Mucosa of descending colon (tissue), 3 donors: ENCODE results near the gene TFF3. TPM values are rescaled to one million over a fixed set of nuclear protein-coding genes. Genes with fewer than 3 reads are reported as not detected.

Source experiments
- ATAC-seq: fragments of 200-7000 bp; cut with Tn5 transposase; one replicate; pipeline ENCODE4 v1.9.1; 2020; ENCODE audit warnings: mild to moderate bottlenecking, moderate library complexity
- DNase-seq, 3 donors: peaks; one replicate each; pipeline ENCODE4 v3.0.0-alpha.2; 2020
- H3K36me3 ChIP-seq: fragments of 200-600 bp; one replicate; pipeline ENCODE4 v1.8.0; 2021; ENCODE audit warnings: low read depth, mild to moderate bottlenecking
- H3K4me1 ChIP-seq: fragments of 200-600 bp; one replicate; pipeline ENCODE4 v1.8.0; 2021; ENCODE audit warnings: low read depth, mild to moderate bottlenecking
- H3K4me3 ChIP-seq: fragments of 200-600 bp; one replicate; pipeline ENCODE4 v1.8.0; 2021; ENCODE audit warnings: mild to moderate bottlenecking
- H3K9me3 ChIP-seq: fragments of 200-600 bp; one replicate; pipeline ENCODE4 v1.8.0; 2021; ENCODE audit warnings: mild to moderate bottlenecking
- intact Hi-C, 2 donors: fragments of 100-400 bp; cut with DNase I in 1 of 2; cut with micrococcal nuclease in 1 of 2; formaldehyde crosslinking; loops; one replicate each; pipeline versions ENCODE4 v1.11.0 to v1.11.1; 2022; cut with DNase I, micrococcal nuclease
- total RNA-seq, 3 donors: library from RNA; stranded (reverse); fragmentation: NEBNext Ultra II Directional in 2 of 3; extraction: Animal tissue kit (Norgen Biotek cat#: 25700) in 2 of 3; gene quantifications; one replicate each; pipeline versions ENCODE4 v1.2.1 to v1.2.4, GENCODE V29; 2021 to 2023
- TF ChIP-seq, protein P1 (sequence below): fragments of 200-600 bp; IDR thresholded peaks from one replicate; pipeline ENCODE4 v1.8.0; 2022; ENCODE audit warnings: antibody characterized with exemption, mild to moderate bottlenecking
- donor health status: DM: no; HTN: no; CAD: no; lungs with moderate emphysema.
- donor health status: DM: no; HTN: no; CAD: no.
- donor health status: DM: no; HTN: yes; CAD: no.

The TFF3 gene
- total RNA-seq, 3 donors from 2014 or later: 614 to 2,641 (median 2,419) TPM

DNA sequence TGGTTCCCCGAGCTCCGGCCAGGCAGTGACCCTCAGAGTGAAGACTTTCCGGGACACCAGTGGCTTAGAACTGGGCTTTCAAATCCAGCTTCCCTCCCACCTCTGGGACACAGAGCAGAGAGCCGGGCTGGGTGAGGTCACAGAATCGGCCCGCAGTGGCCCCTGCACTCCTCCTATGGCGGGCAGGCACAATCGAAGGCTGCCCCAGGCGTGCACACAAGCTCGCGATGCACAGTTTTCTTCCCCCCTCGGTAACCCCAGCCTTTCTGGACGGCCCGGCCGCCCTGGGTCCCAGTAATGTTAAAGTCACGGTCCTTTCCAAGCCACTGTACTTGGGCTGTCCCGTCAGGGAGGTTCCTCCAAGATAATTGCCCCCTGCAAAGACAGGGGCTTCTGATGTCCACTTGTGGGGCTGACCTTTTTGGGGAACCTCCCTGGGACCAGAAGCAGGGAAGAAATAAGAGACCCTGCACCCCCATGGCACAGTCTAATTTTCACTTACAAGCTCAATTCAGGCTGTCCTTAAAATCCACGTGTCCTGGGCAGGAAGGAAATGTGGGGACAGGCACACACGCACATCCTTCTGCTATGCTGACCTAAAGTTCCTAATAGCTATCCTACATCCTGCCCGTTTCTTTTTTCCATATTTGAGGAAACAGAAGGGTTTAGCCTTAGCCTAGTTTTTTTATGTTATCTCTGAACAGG lies 13.7 kb downstream of the TFF3 start:
- ATAC-seq: no peak
- no peak overlapping the region for H3K4me3 ChIP-seq
- no peaks in the 10 kb centered on the region for H3K9me3 ChIP-seq
- TF ChIP-seq, protein P1, sequence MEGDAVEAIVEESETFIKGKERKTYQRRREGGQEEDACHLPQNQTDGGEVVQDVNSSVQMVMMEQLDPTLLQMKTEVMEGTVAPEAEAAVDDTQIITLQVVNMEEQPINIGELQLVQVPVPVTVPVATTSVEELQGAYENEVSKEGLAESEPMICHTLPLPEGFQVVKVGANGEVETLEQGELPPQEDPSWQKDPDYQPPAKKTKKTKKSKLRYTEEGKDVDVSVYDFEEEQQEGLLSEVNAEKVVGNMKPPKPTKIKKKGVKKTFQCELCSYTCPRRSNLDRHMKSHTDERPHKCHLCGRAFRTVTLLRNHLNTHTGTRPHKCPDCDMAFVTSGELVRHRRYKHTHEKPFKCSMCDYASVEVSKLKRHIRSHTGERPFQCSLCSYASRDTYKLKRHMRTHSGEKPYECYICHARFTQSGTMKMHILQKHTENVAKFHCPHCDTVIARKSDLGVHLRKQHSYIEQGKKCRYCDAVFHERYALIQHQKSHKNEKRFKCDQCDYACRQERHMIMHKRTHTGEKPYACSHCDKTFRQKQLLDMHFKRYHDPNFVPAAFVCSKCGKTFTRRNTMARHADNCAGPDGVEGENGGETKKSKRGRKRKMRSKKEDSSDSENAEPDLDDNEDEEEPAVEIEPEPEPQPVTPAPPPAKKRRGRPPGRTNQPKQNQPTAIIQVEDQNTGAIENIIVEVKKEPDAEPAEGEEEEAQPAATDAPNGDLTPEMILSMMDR: no peak
- intact Hi-C loops: no loop called here
- no peaks in the 10 kb centered on the region for H3K36me3 ChIP-seq
- H3K4me1 ChIP-seq: no peaks in the 10 kb centered on the region
- DNase-seq: no peak

DNA sequence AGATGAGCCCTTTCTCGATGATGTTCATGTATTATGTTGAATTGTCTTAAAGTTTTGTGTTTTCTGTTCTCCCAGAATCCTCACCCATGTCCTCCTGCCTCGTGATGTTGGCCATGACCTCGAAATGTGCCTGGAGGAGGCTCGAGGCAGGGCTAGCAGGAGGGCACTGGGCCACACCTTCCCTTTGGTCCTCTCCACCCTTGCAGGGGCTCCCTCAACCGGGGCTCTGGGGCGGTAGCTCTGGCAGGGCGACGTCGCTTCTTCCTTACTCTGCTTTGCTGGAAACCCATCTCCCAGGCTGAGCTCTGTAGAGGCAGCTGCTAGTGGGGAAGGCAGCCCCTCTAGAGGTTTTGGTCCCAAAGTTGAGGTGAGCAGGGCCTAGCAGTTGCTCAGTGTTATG lies 14.3 kb downstream of the TFF3 start:
- DNase-seq (peak in 1 of 3 donors; percentile 23), ATAC-seq (no peak)
- no peaks in the 10 kb centered on the region for H3K36me3 ChIP-seq
- no peak overlapping the region for H3K4me3 ChIP-seq
- intact Hi-C loops: no loop called here
- TF ChIP-seq, protein P1: no peak
- H3K9me3 ChIP-seq: no peaks in the 10 kb centered on the region
- no peaks in the 10 kb centered on the region for H3K4me1 ChIP-seq

DNA sequence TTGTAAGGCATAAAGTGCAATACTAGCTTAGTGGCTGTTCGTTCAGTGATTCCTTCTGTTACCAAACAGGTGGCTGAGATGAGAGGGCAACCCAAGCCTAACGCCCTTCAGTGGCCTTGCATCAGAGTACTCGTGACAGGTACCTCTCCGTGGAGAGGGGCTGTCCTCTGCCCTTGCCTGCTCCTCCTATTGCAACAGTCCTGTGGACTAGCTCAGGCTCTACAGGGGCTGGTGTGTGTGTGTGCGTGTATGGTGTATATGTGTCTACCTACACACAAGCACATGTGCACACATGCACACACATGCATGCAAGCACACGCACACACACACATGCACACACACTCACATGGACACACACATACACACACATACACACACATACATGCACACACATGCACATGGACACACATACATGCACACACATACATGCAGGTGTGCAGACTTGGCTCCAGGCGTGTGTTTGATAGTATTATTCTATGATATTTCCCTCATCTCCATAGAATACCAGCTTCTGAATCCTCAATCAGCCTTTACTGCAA lies 15.1 kb downstream of the TFF3 start:
- no peak for ATAC-seq
- TF ChIP-seq, protein P1: no peak

DNA sequence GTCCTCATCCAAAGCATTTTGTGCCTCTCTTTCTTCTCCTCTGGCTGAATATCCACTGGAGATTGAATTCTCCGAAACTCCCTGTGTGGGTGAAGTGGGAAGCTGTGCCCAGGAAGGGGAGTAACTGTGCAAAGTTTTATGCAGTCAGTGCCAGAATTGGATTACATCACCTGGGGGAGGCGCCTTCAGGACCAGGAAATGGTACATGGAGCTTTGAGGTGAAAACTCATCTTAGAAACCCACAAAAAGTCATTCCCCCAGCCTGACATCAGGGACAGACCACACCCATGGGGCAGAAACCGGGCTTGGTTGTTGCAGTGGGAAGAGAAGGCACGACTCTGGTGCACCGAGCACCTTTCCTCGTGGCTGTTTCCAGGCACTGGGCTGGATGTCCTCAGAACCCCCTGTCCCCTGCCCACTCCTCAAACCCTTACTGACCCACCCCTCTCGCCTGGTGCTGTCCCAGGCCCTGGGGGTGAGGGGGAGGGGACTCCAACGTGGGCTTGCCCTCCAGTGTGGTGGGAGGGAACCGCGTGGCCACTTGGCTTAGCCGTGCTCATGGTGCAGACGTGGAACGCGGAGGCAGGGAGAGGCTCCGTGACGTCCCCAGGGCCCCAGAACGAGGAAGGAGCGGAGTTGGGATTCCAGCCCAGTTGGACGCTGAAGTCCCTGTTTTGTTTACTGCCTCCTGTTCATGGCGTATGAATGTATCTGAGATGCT lies 15.7 kb downstream of the TFF3 start:
- peak in 2 of 3 donors; percentile 17 to 43 for DNase-seq

More for the DNA sequence above, 15.1 kb downstream of the TFF3 start:
- Histone ChIP-seq H3K4me3 (no peak overlapping the region), H3K9me3 (no peaks in the 10 kb centered on the region), H3K4me1 (no peaks in the 10 kb centered on the region), H3K36me3 (no peaks in the 10 kb centered on the region)
- no peak for DNase-seq
- intact Hi-C loops: no loop called here

DNA sequence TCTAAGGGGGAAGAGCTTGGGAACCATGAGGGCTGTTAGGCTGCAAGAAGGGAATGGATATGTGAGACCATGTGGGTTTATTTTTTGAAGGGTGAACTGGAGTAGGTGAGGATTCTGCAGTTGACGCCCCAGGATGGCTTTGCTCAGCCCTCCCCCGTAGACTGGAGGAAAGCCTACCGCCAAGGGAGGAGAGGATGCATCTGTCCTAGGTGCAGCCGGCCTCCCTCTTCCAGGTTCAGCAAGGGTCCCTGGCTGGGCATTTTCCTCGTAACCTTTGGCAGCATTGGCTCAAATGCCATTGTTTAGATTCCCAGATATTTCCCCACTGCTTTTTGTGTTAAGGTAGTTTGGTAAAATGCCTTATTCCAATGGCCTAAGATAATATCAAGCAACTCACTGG lies 16.6 kb downstream of the TFF3 start:
- Histone ChIP-seq H3K9me3 (no peaks in the 10 kb centered on the region), H3K4me3 (no peak overlapping the region), H3K4me1 (no peaks in the 10 kb centered on the region), H3K36me3 (no peaks in the 10 kb centered on the region)
- peak in 1 of 3 donors; percentile 9 for DNase-seq
- intact Hi-C loops: no loop called here
- TF ChIP-seq, protein P1: no peak
- ATAC-seq: no peak

More for the DNA sequence above, 15.7 kb downstream of the TFF3 start:
- Histone ChIP-seq H3K4me1 (no peaks in the 10 kb centered on the region), H3K4me3 (no peak overlapping the region), H3K9me3 (no peaks in the 10 kb centered on the region), H3K36me3 (no peaks in the 10 kb centered on the region)
- intact Hi-C loops: no loop called here
- TF ChIP-seq, protein P1: no peak
- peak; percentile 12 for ATAC-seq
